OCI-LY7 (cell line): ENCODE results near the gene CDC42BPA. TPM values are rescaled to one million over a fixed set of nuclear protein-coding genes. Genes with fewer than 3 reads are reported as not detected.
"Not testable (repeated sequence)": the region's sequence is repeated elsewhere in the genome, so short reads cannot be mapped to it uniquely, and the experiment has no call there.

Experiments used
- BruUV-seq: library from RNA; stranded (reverse); fragments of 400-500 nt; replicated peaks from 2 replicates; lab custom pipeline; 2021; lab: Mats Ljungman, UMichigan
- CTCF ChIA-PET: fragments of 300-600 bp; sonication (Branson Sonifier 250); formaldehyde crosslinking; loops from one replicate; lab custom pipeline; 2022; ENCODE audit warnings: antibody characterized with exemption; ENCODE audit not compliant: unreplicated experiment; lab: Charles Lee
- POLR2A ChIA-PET: fragments of 300-600 bp; sonication (Branson Sonifier 250); formaldehyde crosslinking; loops from one replicate; lab custom pipeline; 2022; ENCODE audit warnings: antibody characterized with exemption; lab: Charles Lee
- DNase-seq: peaks from one replicate; pipeline ENCODE4 v3.0.0-alpha.2; 2015; ENCODE audit warnings: low spot score
- H2AFZ ChIP-seq: fragments of 200-600 bp; sonication (generic), shearing (Covaris generic); 2 replicates; pipeline ENCODE4 v1.6.1; 2014; ENCODE audit warnings: mild to moderate bottlenecking, antibody characterized with exemption, low read length, moderate library complexity
- H3K27ac ChIP-seq: fragments of 200-600 bp; sonication (generic); 2 replicates; pipeline ENCODE4 v1.5.1; 2014; ENCODE audit warnings: mixed run types, low read depth, mild to moderate bottlenecking, moderate library complexity, low read length, inconsistent platforms; ENCODE audit not compliant: poor library complexity, severe bottlenecking
- H3K36me3 ChIP-seq: fragments of 200-600 bp; sonication (generic); 2 replicates; pipeline ENCODE4 v1.6.1; 2014; ENCODE audit warnings: mild to moderate bottlenecking, antibody characterized with exemption, low read length, moderate library complexity, mixed read lengths; ENCODE audit not compliant: insufficient read depth
- H3K4me1 ChIP-seq: fragments of 200-600 bp; sonication (generic); 2 replicates; pipeline ENCODE4 v1.5.1; 2014; ENCODE audit warnings: mild to moderate bottlenecking, low read length; ENCODE audit not compliant: insufficient read depth, poor library complexity, severe bottlenecking
- H3K4me2 ChIP-seq: fragments of 200-600 bp; sonication (generic); 2 replicates; pipeline ENCODE4 v1.6.1; 2014; ENCODE audit warnings: mild to moderate bottlenecking, low read length
- H3K4me3 ChIP-seq: fragments of 200-600 bp; sonication (generic); 2 replicates; pipeline ENCODE4 v1.5.1; 2014; ENCODE audit warnings: mild to moderate bottlenecking, low read depth, low read length; ENCODE audit not compliant: poor library complexity, severe bottlenecking
- H3K79me2 ChIP-seq: fragments of 200-600 bp; sonication (generic); 2 replicates; pipeline ENCODE4 v1.6.1; 2016; ENCODE audit warnings: low read depth, mild to moderate bottlenecking, low read length, moderate library complexity, mixed read lengths; ENCODE audit not compliant: insufficient read depth
- H3K9me2 ChIP-seq: fragments of 200-600 bp; sonication (generic); 2 replicates; pipeline ENCODE4 v1.6.1; 2016; ENCODE audit warnings: mild to moderate bottlenecking, low read length, mixed read lengths; ENCODE audit not compliant: insufficient read depth
- H3K9me3 ChIP-seq: fragments of 200-600 bp; sonication (generic); 2 replicates; pipeline ENCODE4 v1.6.1; 2014; ENCODE audit warnings: mild to moderate bottlenecking, mixed run types, low read length, mixed read lengths
- H4K20me1 ChIP-seq: fragments of 200-600 bp; sonication (generic); 2 replicates; pipeline ENCODE4 v1.6.1; 2014; ENCODE audit warnings: mild to moderate bottlenecking, antibody characterized with exemption, low read length, moderate library complexity, mixed read lengths; ENCODE audit not compliant: insufficient read depth
- EZH2phosphoT487 ChIP-seq: fragments of 200-600 bp; sonication (generic); IDR thresholded peaks from 2 replicates; pipeline ENCODE4 v1.6.1; 2018; ENCODE audit warnings: low read depth, borderline replicate concordance, mild to moderate bottlenecking, mixed run types, antibody characterized with exemption, low read length, moderate library complexity, mixed read lengths
- intact Hi-C: fragments of 100-400 bp; cut with micrococcal nuclease; formaldehyde crosslinking; loops from one replicate; pipeline ENCODE4 v1.10.0; 2022; ENCODE audit not compliant: unreplicated experiment
- total RNA-seq, 2 experiments: library from RNA; depleted of rRNA in 1 of 2; stranded (reverse); fragments of >200 nt in 1 of 2; shearing (Covaris generic) in 1 of 2; gene quantifications; 2 replicates each; pipeline ENCODE4 v1.2.3, GENCODE V29; 2014 to 2022
- TF ChIP-seq, protein P1 (sequence below): fragments of 200-600 bp; sonication (generic); conservative IDR thresholded peaks from 2 replicates; pipeline ENCODE4 v1.5.1; 2014; ENCODE audit warnings: mild to moderate bottlenecking, antibody characterized with exemption, low read length, moderate library complexity, mixed read lengths

CDC42BPA gene
- total RNA-seq, 2 experiments from 2014 or later, result not detected

DNA sequence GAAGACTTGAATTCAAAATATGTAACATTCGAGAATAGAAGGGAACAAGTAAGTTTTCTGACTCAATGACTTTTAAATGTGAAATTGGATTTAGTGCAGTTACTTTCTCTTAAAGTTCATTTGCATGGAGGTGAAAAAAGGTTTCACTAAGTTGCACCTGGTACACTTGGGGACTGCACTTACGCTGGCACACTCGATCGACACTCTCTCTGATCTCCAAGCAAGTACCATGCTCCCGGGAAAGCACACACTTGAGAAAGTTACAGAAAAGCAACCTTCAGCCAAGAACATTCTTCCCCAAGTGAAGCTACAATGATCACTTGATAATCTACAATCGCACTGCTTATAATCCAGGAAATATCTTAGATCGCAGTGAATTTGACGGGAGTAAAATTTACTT, 315.1 kb downstream of the CDC42BPA start:
- POLR2A ChIA-PET, result interaction anchor here (0.6 kb wide), 1 partner anchor 227 kb away, joined by 3 read pairs; no protein-coding TSS in a partner anchor
- no peaks in the 10 kb centered on the region for H3K4me1 ChIP-seq
- H3K9me3 ChIP-seq, result no peaks in the 10 kb centered on the region
- intact Hi-C loops, result no loop called here
- CTCF ChIA-PET, result no interaction called here
- TF ChIP-seq EZH2phosphoT487, result no peak
- TF ChIP-seq, protein P1, sequence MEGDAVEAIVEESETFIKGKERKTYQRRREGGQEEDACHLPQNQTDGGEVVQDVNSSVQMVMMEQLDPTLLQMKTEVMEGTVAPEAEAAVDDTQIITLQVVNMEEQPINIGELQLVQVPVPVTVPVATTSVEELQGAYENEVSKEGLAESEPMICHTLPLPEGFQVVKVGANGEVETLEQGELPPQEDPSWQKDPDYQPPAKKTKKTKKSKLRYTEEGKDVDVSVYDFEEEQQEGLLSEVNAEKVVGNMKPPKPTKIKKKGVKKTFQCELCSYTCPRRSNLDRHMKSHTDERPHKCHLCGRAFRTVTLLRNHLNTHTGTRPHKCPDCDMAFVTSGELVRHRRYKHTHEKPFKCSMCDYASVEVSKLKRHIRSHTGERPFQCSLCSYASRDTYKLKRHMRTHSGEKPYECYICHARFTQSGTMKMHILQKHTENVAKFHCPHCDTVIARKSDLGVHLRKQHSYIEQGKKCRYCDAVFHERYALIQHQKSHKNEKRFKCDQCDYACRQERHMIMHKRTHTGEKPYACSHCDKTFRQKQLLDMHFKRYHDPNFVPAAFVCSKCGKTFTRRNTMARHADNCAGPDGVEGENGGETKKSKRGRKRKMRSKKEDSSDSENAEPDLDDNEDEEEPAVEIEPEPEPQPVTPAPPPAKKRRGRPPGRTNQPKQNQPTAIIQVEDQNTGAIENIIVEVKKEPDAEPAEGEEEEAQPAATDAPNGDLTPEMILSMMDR, result no peak
- no peak for DNase-seq
- H2AFZ ChIP-seq, result no peak overlapping the region
- no peak overlapping the region for H3K4me2 ChIP-seq
- H3K36me3 ChIP-seq, result no peaks in the 10 kb centered on the region
- no peaks in the 10 kb centered on the region for H3K79me2 ChIP-seq
- no peak overlapping the region for H3K27ac ChIP-seq
- no TSS peak for BruUV-seq
- no peaks in the 10 kb centered on the region for H3K9me2 ChIP-seq
- H3K4me3 ChIP-seq, result no peak overlapping the region
- H4K20me1 ChIP-seq, result no peaks in the 10 kb centered on the region

DNA sequence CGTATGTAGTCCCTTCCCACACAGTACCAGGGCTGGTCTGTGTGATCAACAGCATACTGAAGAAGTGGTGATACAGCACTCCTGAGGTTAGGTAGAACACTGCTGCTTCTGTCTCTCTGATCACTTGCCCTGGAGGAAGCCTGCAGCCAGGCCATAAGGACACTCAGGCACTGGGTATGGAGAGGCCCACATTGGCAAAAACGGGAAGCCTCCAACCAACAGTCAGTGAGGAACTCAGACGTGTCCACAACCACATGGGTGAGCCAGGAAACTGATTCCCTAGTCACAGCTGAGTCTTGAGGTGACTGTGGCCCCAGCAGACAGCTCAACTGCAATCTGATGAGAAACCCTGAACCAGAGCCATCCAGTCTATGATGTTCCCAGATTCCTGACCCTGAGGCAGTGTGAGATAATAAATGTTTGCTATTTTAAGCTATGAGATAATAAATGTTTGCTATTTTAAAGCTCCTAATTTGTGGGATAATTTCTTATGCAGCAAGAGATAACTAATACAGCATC, 315.7 kb downstream of the CDC42BPA start:
- Histone ChIP-seq H2AFZ (no peak overlapping the region), H3K4me3 (no peak overlapping the region), H3K4me2 (no peak overlapping the region), H3K9me3 (no peaks in the 10 kb centered on the region), H3K27ac (no peak overlapping the region), H3K4me1 (no peaks in the 10 kb centered on the region), H4K20me1 (no peaks in the 10 kb centered on the region), H3K79me2 (no peaks in the 10 kb centered on the region), H3K36me3 (no peaks in the 10 kb centered on the region), H3K9me2 (no peaks in the 10 kb centered on the region)
- DNase-seq, result no peak
- intact Hi-C loops, result no loop called here
- no peak for TF ChIP-seq EZH2phosphoT487
- TF ChIP-seq, protein P1, result no peak
- ChIA-PET CTCF (no interaction called here), POLR2A (interaction anchor here (0.6 kb wide), 1 partner anchor 228 kb away, joined by 3 read pairs; no protein-coding TSS in a partner anchor)
- no TSS peak for BruUV-seq

DNA sequence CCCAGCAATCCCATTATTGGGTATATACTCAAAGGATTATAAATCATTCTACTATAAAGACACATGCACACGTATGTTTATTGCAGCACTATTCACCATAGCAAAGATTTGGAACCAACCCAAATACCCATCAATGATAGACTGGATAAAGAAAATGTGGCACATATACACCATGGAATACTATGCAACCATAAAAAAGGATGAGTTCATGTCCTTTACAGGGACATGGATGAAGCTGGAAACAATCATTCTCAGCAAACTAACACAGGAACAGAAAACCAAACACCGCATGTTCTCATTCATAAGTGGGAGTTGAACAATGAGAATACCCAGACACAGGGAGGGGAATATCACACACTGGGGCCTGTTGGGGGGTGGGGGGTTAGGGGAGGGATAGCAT, 318.7 kb downstream of the CDC42BPA start:
- BruUV-seq, H3K9me3 ChIP-seq, intact Hi-C loops, H4K20me1 ChIP-seq, H3K79me2 ChIP-seq, H3K4me2 ChIP-seq, CTCF ChIA-PET, H3K4me1 ChIP-seq, DNase-seq, H3K9me2 ChIP-seq, H3K27ac ChIP-seq, H2AFZ ChIP-seq, H3K36me3 ChIP-seq, POLR2A ChIA-PET, H3K4me3 ChIP-seq: not testable (repeated sequence)
